NCI-H2171 treated with DMSO at 0.1 percent for 48 hours (cell line): ENCODE measurements around the gene CDC14B.
"Not testable (repeated sequence)": the region's sequence is repeated elsewhere in the genome, so short reads cannot be mapped to it uniquely, and the experiment has no call there.

Experiments
- DNase-seq: peaks from one replicate; lab custom pipeline; 2025; lab: John Stamatoyannopoulos, UW

CDC14B gene

GRCh38 chr9:96550659-96551058, 69.0 kb downstream of the CDC14B start:
- no peak for DNase-seq

GRCh38 chr9:96543131-96543530, 76.5 kb downstream of the CDC14B start:
- DNase-seq, result not testable (repeated sequence)

GRCh38 chr9:96540106-96540505, 79.5 kb downstream of the CDC14B start:
- no peak for DNase-seq

- DNase-seq, result no peak
Observed at GRCh38 chr9:96532173-96532572, 87.5 kb downstream of the CDC14B start.

- DNase-seq, result no peak
Observed at GRCh38 chr9:96524764-96525163, 94.9 kb downstream of the CDC14B start.

GRCh38 chr9:96524045-96524444, 95.6 kb downstream of the CDC14B start:
- DNase-seq, result no peak

GRCh38 chr9:96523374-96523773, 96.3 kb downstream of the CDC14B start:
- no peak for DNase-seq

- no peak for DNase-seq
Observed at GRCh38 chr9:96522366-96522765, 97.3 kb downstream of the CDC14B start.

- no peak for DNase-seq
Observed at GRCh38 chr9:96519787-96520186, 99.9 kb downstream of the CDC14B start.

- DNase-seq, result no peak
Observed at GRCh38 chr9:96519095-96519494, 100.5 kb downstream of the CDC14B start.

- DNase-seq, result peak; percentile 2
Observed at GRCh38 chr9:96515621-96516470, 103.8 kb downstream of the CDC14B start.

- no peak for DNase-seq
Observed at GRCh38 chr9:96514800-96515158, 104.9 kb downstream of the CDC14B start.

GRCh38 chr9:96514108-96514799, 105.4 kb downstream of the CDC14B start:
- no peak for DNase-seq

GRCh38 chr9:96513622-96514021, 106.0 kb downstream of the CDC14B start:
- no peak for DNase-seq

- DNase-seq, result no peak
Observed at GRCh38 chr9:96512240-96512639, 107.4 kb downstream of the CDC14B start.

GRCh38 chr9:96510258-96510657, 109.4 kb downstream of the CDC14B start:
- DNase-seq, result no peak

GRCh38 chr9:96509848-96510247, 109.8 kb downstream of the CDC14B start:
- no peak for DNase-seq

GRCh38 chr9:96509026-96509425, 110.6 kb downstream of the CDC14B start:
- DNase-seq, result no peak

GRCh38 chr9:96508227-96508940, 111.3 kb downstream of the CDC14B start:
- DNase-seq, result no peak

GRCh38 chr9:96505316-96505991, 114.2 kb downstream of the CDC14B start:
- DNase-seq, result no peak

GRCh38 chr9:96503918-96504317, 115.7 kb downstream of the CDC14B start:
- no peak for DNase-seq

GRCh38 chr9:96503374-96503748, 116.3 kb downstream of the CDC14B start:
- not testable (repeated sequence) for DNase-seq
